Measurements from ENCODE around the gene KIAA1671.

Gene KIAA1671

GRCh38 chr22:24969560-24970301 lies 17.2 kb downstream of the KIAA1671 start:
- H3K4me3 ChIP-seq (ENCODE audit: low read depth, low read length), result no peak overlapping the region
- no peak for TF ChIP-seq CTCF (IDR thresholded peaks at IDR 0.05; ENCODE audit: low read depth, low read length)
- in situ Hi-C loops (cut with HindIII; ENCODE audit: low sequenced_read_pairs), result no loop called here
- DNase-seq (ENCODE audit: low read depth, low spot score), result peak; percentile 78

- no peak for TF ChIP-seq CTCF (IDR thresholded peaks at IDR 0.05; ENCODE audit: low read depth, low read length)
- no peak overlapping the region for H3K4me3 ChIP-seq (ENCODE audit: low read depth, low read length)
- DNase-seq (ENCODE audit: low read depth, low spot score), result no peak
- in situ Hi-C loops (cut with HindIII; ENCODE audit: low sequenced_read_pairs), result no loop called here
Measured at GRCh38 chr22:24972369-24972768, 19.9 kb downstream of the KIAA1671 start.

- no peak for DNase-seq (ENCODE audit: low read depth, low spot score)
- in situ Hi-C loops (cut with HindIII; ENCODE audit: low sequenced_read_pairs), result no loop called here
- no peak overlapping the region for H3K4me3 ChIP-seq (ENCODE audit: low read depth, low read length)
- no peak for TF ChIP-seq CTCF (IDR thresholded peaks at IDR 0.05; ENCODE audit: low read depth, low read length)
Measured at GRCh38 chr22:24973872-24974271, 21.4 kb downstream of the KIAA1671 start.

GRCh38 chr22:24975125-24975640 lies 22.7 kb downstream of the KIAA1671 start:
- no peak for DNase-seq (ENCODE audit: low read depth, low spot score)
- no peak for TF ChIP-seq CTCF (IDR thresholded peaks at IDR 0.05; ENCODE audit: low read depth, low read length)
- no peak overlapping the region for H3K4me3 ChIP-seq (ENCODE audit: low read depth, low read length)
- in situ Hi-C loops (cut with HindIII; ENCODE audit: low sequenced_read_pairs), result no loop called here

GRCh38 chr22:24975813-24976341 lies 23.4 kb downstream of the KIAA1671 start:
- TF ChIP-seq CTCF (IDR thresholded peaks at IDR 0.05; ENCODE audit: low read depth, low read length), result no peak
- in situ Hi-C loops (cut with HindIII; ENCODE audit: low sequenced_read_pairs), result no loop called here
- no peak overlapping the region for H3K4me3 ChIP-seq (ENCODE audit: low read depth, low read length)
- no peak for DNase-seq (ENCODE audit: low read depth, low spot score)

- no peak for TF ChIP-seq CTCF (IDR thresholded peaks at IDR 0.05; ENCODE audit: low read depth, low read length)
- in situ Hi-C loops (cut with HindIII; ENCODE audit: low sequenced_read_pairs), result no loop called here
- DNase-seq (ENCODE audit: low read depth, low spot score), result no peak
- H3K4me3 ChIP-seq (ENCODE audit: low read depth, low read length), result no peak overlapping the region
Measured at GRCh38 chr22:24976442-24977218, 24.1 kb downstream of the KIAA1671 start.

All from astrocyte of the spinal cord (primary cell).